ENCODE data around the gene IMMP2L.

The IMMP2L gene

GRCh38 chr7:110784749-110785148, 777.5 kb downstream of the IMMP2L start:
- Histone ChIP-seq H3K9me3 (ENCODE audit: insufficient read depth, low read depth, low read length) (no peaks in the 10 kb centered on the region), H3K4me2 (ENCODE audit: low read depth, low read length, poor library complexity, severe bottlenecking) (no peak overlapping the region), H3K9ac (ENCODE audit: low read depth, low read length, poor library complexity, severe bottlenecking) (no peak overlapping the region), H2AFZ (ENCODE audit: low read length) (no peak overlapping the region), H4K20me1 (ENCODE audit: insufficient read depth, low read length, poor library complexity, severe bottlenecking) (no peaks in the 10 kb centered on the region), H3K4me3 (ENCODE audit: low read length, poor library complexity, severe bottlenecking) (no peak overlapping the region), H3K9me2 (replicated peaks; ENCODE audit: low read depth, low read length) (no peaks in the 10 kb centered on the region), H3K4me1 (ENCODE audit: insufficient read depth, low read length, poor library complexity, severe bottlenecking) (no peaks in the 10 kb centered on the region), H3K79me2 (ENCODE audit: insufficient read depth, low read length) (no peaks in the 10 kb centered on the region), H3K27me3 (ENCODE audit: insufficient read depth, low read length, poor library complexity, severe bottlenecking) (no peaks in the 10 kb centered on the region), H3F3A (ENCODE audit: low read depth) (no peaks in the 10 kb centered on the region), H3K36me3 (ENCODE audit: insufficient read depth, low read length) (no peaks in the 10 kb centered on the region)
- TF ChIP-seq CTCF (conservative IDR thresholded peaks at IDR 0.05; ENCODE audit: low read length) = no peak
- no peak for TF ChIP-seq EZH2phosphoT487 (IDR thresholded peaks at IDR 0.05; ENCODE audit: borderline replicate concordance)

GRCh38 chr7:110780712-110781111, 781.6 kb downstream of the IMMP2L start:
- TF ChIP-seq EZH2phosphoT487 (IDR thresholded peaks at IDR 0.05; ENCODE audit: borderline replicate concordance) = no peak
- H2AFZ ChIP-seq (ENCODE audit: low read length) = no peak overlapping the region
- no peak overlapping the region for H3K9ac ChIP-seq (ENCODE audit: low read depth, low read length, poor library complexity, severe bottlenecking)
- H3K9me3 ChIP-seq (ENCODE audit: insufficient read depth, low read depth, low read length) = no peaks in the 10 kb centered on the region
- H3K9me2 ChIP-seq (replicated peaks; ENCODE audit: low read depth, low read length) = no peaks in the 10 kb centered on the region
- H3K79me2 ChIP-seq (ENCODE audit: insufficient read depth, low read length) = no peaks in the 10 kb centered on the region
- H3F3A ChIP-seq (ENCODE audit: low read depth) = no peaks in the 10 kb centered on the region
- H3K4me3 ChIP-seq (ENCODE audit: low read length, poor library complexity, severe bottlenecking) = no peak overlapping the region
- no peaks in the 10 kb centered on the region for H3K27me3 ChIP-seq (ENCODE audit: insufficient read depth, low read length, poor library complexity, severe bottlenecking)
- no peaks in the 10 kb centered on the region for H4K20me1 ChIP-seq (ENCODE audit: insufficient read depth, low read length, poor library complexity, severe bottlenecking)
- no peaks in the 10 kb centered on the region for H3K4me1 ChIP-seq (ENCODE audit: insufficient read depth, low read length, poor library complexity, severe bottlenecking)
- no peak overlapping the region for H3K4me2 ChIP-seq (ENCODE audit: low read depth, low read length, poor library complexity, severe bottlenecking)
- no peaks in the 10 kb centered on the region for H3K36me3 ChIP-seq (ENCODE audit: insufficient read depth, low read length)

GRCh38 chr7:110779339-110779738, 783.0 kb downstream of the IMMP2L start:
- no peaks in the 10 kb centered on the region for H3K4me1 ChIP-seq (ENCODE audit: insufficient read depth, low read length, poor library complexity, severe bottlenecking)
- no peaks in the 10 kb centered on the region for H3K36me3 ChIP-seq (ENCODE audit: insufficient read depth, low read length)
- no peaks in the 10 kb centered on the region for H3K27me3 ChIP-seq (ENCODE audit: insufficient read depth, low read length, poor library complexity, severe bottlenecking)
- no peak overlapping the region for H2AFZ ChIP-seq (ENCODE audit: low read length)
- no peak overlapping the region for H3K9ac ChIP-seq (ENCODE audit: low read depth, low read length, poor library complexity, severe bottlenecking)
- no peaks in the 10 kb centered on the region for H3K79me2 ChIP-seq (ENCODE audit: insufficient read depth, low read length)
- no peaks in the 10 kb centered on the region for H3F3A ChIP-seq (ENCODE audit: low read depth)
- no peak for TF ChIP-seq EZH2phosphoT487 (IDR thresholded peaks at IDR 0.05; ENCODE audit: borderline replicate concordance)
- TF ChIP-seq CTCF (conservative IDR thresholded peaks at IDR 0.05; ENCODE audit: low read length) = no peak
- H3K4me3 ChIP-seq (ENCODE audit: low read length, poor library complexity, severe bottlenecking) = no peak overlapping the region
- H3K4me2 ChIP-seq (ENCODE audit: low read depth, low read length, poor library complexity, severe bottlenecking) = no peak overlapping the region
- H4K20me1 ChIP-seq (ENCODE audit: insufficient read depth, low read length, poor library complexity, severe bottlenecking) = no peaks in the 10 kb centered on the region
- H3K9me2 ChIP-seq (replicated peaks; ENCODE audit: low read depth, low read length) = no peaks in the 10 kb centered on the region
- no peaks in the 10 kb centered on the region for H3K9me3 ChIP-seq (ENCODE audit: insufficient read depth, low read depth, low read length)

- no peaks in the 10 kb centered on the region for H3F3A ChIP-seq (ENCODE audit: low read depth)
Observed at GRCh38 chr7:110775046-110775445, 787.2 kb downstream of the IMMP2L start.

More at GRCh38 chr7:110775046-110775445, 787.2 kb downstream of the IMMP2L start:
- no peaks in the 10 kb centered on the region for H4K20me1 ChIP-seq (ENCODE audit: insufficient read depth, low read length, poor library complexity, severe bottlenecking)
- no peaks in the 10 kb centered on the region for H3K36me3 ChIP-seq (ENCODE audit: insufficient read depth, low read length)
- H3K4me3 ChIP-seq (ENCODE audit: low read length, poor library complexity, severe bottlenecking) = no peak overlapping the region
- no peaks in the 10 kb centered on the region for H3K9me2 ChIP-seq (replicated peaks; ENCODE audit: low read depth, low read length)
- H3K4me1 ChIP-seq (ENCODE audit: insufficient read depth, low read length, poor library complexity, severe bottlenecking) = no peaks in the 10 kb centered on the region
- no peaks in the 10 kb centered on the region for H3K9me3 ChIP-seq (ENCODE audit: insufficient read depth, low read depth, low read length)
- no peak overlapping the region for H3K9ac ChIP-seq (ENCODE audit: low read depth, low read length, poor library complexity, severe bottlenecking)
- no peak overlapping the region for H2AFZ ChIP-seq (ENCODE audit: low read length)
- no peaks in the 10 kb centered on the region for H3K27me3 ChIP-seq (ENCODE audit: insufficient read depth, low read length, poor library complexity, severe bottlenecking)
- H3K79me2 ChIP-seq (ENCODE audit: insufficient read depth, low read length) = no peaks in the 10 kb centered on the region
- H3K4me2 ChIP-seq (ENCODE audit: low read depth, low read length, poor library complexity, severe bottlenecking) = no peak overlapping the region
- TF ChIP-seq EZH2phosphoT487 (IDR thresholded peaks at IDR 0.05; ENCODE audit: borderline replicate concordance) (no peak), CTCF (conservative IDR thresholded peaks at IDR 0.05; ENCODE audit: low read length) (no peak)

Data from Loucy (cell line).